ENCODE data around the gene GMPPA.

The GMPPA gene

DNA sequence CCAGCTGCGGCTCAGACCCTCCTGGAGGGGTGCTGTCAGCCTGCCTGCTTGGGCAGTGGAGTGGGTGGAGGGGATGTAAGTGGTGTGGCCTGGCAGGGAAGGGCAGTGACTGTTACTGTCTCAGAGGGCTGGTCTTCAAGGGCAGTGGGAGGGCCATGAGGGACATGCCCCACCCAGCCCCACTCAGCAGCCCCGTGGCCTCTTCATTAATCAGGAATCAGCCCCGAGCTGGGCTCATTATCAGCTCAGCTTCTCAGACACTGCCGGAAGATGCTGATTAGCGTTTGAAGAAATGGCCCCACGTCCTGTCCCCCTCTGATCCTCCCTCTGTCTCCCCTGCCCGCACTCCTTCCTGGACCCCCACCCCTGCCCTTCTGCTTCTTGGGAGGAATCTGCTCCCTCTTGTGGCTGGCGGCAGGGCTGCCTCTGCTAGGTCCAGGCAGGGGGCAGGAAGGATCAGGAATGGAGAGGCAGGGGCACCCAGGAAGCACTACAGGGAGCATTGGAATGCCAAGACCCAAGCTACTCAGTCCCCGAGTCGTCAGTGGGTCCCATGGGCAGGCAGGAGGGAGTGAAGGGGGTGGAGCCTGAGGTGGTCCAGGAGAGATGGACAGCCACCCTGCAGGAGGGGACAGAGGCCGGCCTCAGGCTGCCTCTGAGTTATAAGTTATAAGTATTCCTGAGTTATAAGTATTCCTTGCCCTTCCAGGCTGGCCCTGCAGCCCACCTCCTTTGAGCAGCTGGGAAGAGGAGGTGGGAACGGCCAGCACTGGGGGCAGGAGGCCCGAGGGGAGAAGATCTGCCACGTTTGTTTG, 22.6 kb downstream of the GMPPA start:
- DNase-seq (ENCODE audit: low read depth, low spot score), result peak; percentile 84

GRCh38 chr2:219522111-219523030, 23.7 kb downstream of the GMPPA start:
- peak; percentile 72 for DNase-seq (ENCODE audit: low read depth, low spot score)

DNA sequence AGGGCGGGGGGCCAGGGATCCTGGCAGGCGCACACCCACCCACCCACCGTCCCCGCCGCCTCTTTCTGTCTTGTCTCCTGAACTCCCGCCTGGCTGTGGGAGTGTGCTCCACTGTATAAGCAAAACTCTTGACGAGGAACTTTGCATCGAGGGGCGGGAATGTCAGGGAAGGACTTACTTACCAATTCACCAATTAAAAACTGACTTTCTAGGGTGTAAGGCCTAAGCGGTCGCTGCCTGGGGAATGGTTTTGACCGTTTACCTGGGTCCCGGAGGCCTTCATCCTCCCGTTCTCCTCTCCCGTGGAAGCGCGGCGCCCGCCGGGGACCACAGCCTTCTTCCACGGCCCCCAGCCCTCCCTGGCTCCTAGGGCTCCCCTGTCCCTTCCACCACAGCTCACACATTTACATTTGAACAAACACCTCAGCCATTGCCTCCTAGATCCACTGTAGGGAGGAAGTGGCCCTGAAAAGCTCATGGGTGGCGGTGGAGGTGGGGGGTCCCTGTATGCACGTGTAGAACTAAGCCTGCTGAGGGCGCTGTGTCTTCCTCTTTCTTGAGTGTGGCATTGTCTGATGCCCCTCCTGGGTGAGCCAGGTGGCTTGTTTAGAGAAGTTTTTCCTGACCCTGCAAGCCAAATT, 24.5 kb downstream of the GMPPA start:
- no peak for DNase-seq (ENCODE audit: low read depth, low spot score)

- no peak for DNase-seq (ENCODE audit: low read depth, low spot score)
Measured at GRCh38 chr2:219524817-219525216, 26.1 kb downstream of the GMPPA start.

DNA sequence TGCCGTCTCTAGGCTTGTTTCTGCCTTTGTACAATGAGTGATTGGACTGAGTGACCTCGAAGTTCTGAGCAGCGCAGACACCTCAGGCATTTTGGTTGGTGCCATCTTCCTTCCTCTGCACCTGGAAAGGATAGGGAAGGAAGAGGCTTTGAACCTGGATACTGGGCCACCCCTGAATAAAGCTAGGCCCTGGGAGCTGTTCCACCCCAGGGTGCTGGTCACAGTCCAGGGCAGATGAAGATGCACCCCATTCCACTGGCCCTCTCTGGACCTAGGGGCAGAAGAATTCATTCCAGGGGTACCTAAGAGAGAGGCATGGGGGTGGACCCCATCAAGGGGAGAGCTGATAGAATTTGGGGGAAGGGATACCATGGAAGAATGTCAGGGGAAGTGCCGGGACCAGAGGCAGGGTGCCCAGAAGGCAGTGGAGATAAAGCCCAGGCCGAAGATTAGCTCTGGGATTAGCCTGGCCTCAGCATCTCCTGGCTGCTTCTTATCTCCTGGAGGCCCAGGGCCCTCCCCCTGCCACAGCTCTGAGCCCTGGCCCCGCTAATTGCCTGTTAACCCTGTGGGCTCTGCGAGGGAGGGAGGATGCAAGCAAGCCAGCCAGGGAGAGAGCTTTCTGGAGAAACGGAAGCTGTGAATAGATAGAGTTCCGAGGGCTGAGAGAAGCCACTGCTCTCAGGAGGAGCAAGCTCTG, 27.0 kb downstream of the GMPPA start:
- DNase-seq (ENCODE audit: low read depth, low spot score), result peak; percentile 87

DNA sequence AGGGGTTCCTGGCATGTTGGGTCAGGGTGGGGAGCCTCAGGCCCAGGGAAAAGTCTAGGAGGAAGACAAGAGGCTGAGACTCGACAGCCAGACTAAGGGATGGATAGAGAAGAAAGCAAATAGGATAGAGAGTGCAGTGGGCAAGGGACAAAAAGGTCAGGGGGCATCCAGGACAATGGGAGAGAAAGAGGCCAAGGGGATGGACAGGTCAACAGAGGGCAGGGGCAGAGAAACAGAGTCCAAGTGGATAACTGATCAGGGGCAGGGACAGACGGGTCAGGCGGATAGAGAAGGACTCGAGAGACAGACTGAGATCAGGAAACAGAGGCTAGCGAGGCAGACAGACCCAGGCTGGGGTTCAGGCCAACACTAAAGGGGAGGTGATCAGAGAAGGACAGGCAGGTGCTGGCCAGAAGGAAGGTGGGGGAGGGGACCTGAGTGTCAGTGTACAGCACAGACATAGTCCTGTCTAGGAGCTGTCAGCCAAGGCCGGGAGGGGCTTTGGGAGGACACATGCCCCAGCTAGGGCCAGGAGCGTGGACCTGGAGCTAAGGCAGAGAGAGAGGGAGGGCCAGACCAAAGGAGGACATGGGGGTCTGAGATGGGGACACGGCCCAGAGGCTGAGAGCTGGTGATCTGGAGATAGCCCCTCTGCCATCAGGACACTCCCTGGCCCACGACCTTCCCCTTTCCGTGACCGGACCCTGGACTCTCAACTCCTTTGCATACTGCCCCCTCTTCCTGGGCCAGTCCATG, 27.8 kb downstream of the GMPPA start:
- DNase-seq (ENCODE audit: low read depth, low spot score), result no peak

DNA sequence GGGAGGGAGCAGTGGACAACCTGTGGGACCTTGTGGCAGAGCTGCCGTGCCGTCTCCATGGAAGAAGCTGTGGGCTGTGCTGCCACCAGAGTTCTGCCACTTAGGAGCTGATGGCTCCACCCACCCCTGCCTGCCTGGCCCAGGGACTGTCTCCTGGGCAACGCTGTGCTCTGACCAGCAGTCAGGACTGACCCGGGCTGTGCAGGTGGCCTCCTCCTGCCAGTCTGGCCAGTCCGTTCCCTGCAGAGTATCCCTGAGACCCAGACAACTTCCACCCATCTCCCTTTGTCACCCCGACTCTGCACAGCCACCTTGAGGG, 28.3 kb downstream of the GMPPA start:
- no peak for DNase-seq (ENCODE audit: low read depth, low spot score)

- DNase-seq (ENCODE audit: low read depth, low spot score), result no peak
Measured at GRCh38 chr2:219527472-219527871, 28.8 kb downstream of the GMPPA start.

GRCh38 chr2:219530048-219530963, 31.6 kb downstream of the GMPPA start:
- DNase-seq (ENCODE audit: low read depth, low spot score), result peak; percentile 93

DNA sequence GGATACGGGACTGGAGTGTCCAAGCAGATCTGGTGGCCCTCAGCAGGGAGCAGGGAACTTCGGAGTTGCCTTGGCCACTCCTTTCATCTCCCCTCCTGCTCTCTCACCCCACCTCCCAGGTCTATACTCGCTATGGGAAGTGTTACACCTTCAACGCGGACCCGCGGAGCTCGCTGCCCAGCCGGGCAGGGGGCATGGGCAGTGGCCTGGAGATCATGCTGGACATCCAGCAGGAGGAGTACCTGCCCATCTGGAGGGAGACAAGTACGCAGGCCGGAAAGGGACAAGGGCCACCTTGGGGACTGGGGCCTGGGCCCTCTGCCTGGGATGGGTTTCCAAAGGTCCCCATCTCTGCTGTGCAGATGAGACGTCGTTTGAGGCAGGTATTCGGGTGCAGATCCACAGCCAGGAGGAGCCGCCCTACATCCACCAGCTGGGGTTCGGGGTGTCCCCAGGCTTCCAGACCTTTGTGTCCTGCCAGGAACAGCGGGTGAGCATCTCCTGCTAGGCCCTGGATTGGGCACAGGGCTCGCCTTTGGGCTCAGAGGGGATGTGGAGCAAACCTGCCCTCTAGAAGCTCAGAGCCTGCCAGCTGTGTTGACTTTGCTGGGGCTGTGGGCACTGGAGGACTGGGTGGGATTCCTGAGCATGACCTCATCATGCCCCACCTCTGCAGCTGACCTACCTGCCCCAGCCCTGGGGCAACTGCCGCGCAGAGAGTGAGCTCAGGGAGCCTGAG, 33.1 kb downstream of the GMPPA start:
- peak; percentile 68 for DNase-seq (ENCODE audit: low read depth, low spot score)

GRCh38 chr2:219532378-219532649, 33.6 kb downstream of the GMPPA start:
- no peak for DNase-seq (ENCODE audit: low read depth, low spot score)

DNA sequence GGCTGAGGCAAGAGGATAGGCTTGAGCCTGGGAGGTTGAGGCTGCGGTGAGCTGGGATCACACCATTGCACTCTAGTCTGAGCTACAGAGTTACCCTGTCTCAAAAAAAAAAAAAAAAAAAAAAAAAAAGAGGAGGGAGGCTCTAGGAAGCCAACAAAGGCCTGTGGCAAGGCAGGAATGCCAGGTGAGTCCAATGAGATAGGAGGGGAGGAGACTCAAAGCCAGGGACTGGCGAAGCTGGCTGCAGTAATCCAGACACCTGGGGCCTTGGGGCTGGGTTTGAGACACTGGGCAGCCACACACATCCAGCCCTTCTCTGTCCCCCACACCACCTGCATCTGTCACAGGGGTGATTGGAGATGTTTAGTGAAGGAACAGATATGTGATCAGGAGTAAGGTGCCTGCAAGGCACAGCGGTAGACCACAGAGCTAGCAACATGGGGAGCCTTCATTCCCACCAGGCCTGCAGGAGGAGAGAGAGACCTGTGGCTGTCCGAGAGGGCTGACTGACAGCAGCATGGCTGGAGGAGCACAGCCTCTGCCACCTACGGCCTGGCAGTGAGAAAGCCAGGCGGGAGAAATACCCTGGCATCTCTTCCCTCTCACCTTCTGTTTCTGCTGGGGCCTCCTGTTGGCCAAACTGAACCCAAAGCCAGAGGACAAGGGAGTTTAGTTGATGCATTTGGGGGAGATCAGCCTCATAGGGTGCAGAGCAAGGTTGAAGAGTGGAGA, 35.4 kb downstream of the GMPPA start:
- peak; percentile 49 for DNase-seq (ENCODE audit: low read depth, low spot score)

GRCh38 chr2:219536425-219536824, 37.7 kb downstream of the GMPPA start:
- no peak for DNase-seq (ENCODE audit: low read depth, low spot score)

DNA sequence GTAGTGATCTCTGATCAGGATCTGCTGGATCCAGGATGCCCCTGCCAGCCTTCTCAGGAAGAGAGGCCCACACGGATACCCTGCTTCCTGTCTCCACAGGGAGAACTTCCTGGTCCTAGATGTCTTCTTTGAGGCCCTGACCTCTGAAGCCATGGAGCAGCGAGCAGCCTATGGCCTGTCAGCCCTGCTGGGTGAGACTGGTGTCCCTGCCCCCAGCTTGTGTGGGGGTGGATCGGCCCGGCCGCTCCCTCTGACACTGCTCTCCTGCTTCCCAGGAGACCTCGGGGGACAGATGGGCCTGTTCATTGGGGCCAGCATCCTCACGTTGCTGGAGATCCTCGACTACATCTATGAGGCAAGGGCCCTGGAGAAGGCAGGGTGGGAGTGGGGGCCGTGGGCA, 38.3 kb downstream of the GMPPA start:
- no peak for DNase-seq (ENCODE audit: low read depth, low spot score)

GRCh38 chr2:219537657-219538488, 39.2 kb downstream of the GMPPA start:
- peak; percentile 75 for DNase-seq (ENCODE audit: low read depth, low spot score)

DNA sequence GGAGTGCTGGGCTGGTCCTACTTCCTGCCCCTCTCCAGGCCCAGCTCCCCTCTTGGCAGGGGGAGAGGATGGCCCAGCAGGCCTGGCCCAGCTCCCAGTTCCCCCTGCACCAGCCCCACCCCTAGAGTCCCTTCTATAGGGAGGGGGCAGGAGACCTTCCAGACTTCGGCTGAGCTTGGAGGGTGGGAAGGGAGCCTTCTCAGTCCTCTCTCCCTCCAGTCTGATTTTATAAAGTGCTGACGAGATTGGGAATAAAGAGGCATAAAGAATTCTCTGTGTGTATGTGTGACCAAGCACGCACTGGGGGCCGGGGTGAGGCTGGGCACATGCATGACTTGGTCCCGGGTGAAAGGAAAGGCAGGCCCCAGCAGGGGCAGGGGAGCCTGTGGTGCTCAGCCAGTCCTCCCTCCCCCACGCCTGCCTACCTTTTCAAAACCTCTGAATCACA, 39.8 kb downstream of the GMPPA start:
- DNase-seq (ENCODE audit: low read depth, low spot score), result no peak

DNA sequence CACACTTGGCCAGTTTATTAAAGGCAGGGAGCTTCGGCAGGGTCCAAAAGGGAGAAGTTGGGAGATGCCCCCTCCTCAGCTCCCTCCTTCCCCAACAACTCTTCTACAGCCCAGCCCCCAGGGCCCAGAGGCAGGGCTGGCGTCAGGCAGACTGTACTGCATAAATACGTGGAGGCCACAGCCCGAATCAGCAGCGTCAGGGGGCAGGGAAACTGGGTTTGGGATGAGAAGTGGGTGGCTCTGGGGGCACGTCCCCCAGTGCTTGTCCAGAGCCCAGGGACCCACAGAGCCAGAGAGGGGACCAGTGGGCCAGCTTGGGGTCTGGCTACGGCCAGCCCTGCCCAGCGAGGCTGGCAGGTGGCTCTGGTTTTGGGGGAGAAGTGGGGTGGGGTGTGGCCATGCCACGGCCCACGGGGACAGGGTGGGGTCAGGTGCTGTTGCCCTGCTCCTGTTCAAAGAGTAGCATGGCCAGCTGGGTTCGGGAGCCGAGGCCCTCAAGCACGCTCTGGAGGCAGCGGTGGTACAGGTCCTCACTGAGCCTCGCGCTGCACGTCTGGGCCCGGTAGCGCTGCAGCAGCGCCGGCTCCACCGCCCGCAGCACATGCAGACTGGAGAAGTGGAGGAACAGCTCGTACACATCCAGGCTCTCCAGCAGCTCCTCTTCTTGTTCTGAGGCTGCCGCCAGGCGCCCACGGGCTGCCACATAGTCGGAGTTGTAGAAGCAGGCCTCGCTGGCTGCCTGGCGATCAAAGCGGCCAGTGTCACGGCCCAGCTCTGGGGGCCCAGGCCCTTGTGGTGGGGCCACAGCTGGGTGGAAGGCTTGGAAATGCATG, 40.5 kb downstream of the GMPPA start:
- DNase-seq (ENCODE audit: low read depth, low spot score), result no peak
